SK-N-SH (cell line): Measurements from ENCODE around the gene CEP162.
"Not testable (repeated sequence)": the region's sequence is repeated elsewhere in the genome, so short reads cannot be mapped to it uniquely, and the experiment has no call there.

Experiments
- CTCF ChIP-seq: fragments of 200-600 bp; sonication (generic); IDR thresholded peaks from 2 replicates; pipeline ENCODE4 v1.6.1; 2017; ENCODE audit warnings: antibody characterized with exemption, mild to moderate bottlenecking, moderate library complexity
- EP300 ChIP-seq, 2 experiments: IDR thresholded peaks; 2 replicates each; pipeline versions ENCODE4 v1.4.0 to v1.6.1; 2012; ENCODE audit warnings: borderline replicate concordance in 1 of 2, low read depth in 1 of 2, low read length in 1 of 2
- NRF1 ChIP-seq: IDR thresholded peaks from 2 replicates; pipeline ENCODE4 v1.6.1; 2012; ENCODE audit warnings: low read depth, mild to moderate bottlenecking, low read length
- RCOR1 ChIP-seq: fragments of 150-350 bp; IDR thresholded peaks from 2 replicates; pipeline ENCODE4 v1.6.1; 2017; ENCODE audit warnings: antibody characterized with exemption, low read length
- REST ChIP-seq: IDR thresholded peaks from 2 replicates; pipeline ENCODE4 v1.6.1; 2012; ENCODE audit warnings: mild to moderate bottlenecking, low read depth, low read length, moderate library complexity
- SMC3 ChIP-seq: IDR thresholded peaks from 2 replicates; pipeline ENCODE4 v1.6.1; 2012; ENCODE audit warnings: low read depth, low read length, improper control_type of control experiment
- TAF1 ChIP-seq: IDR thresholded peaks from 2 replicates; pipeline ENCODE4 v1.6.1; 2012; ENCODE audit warnings: low read depth, mild to moderate bottlenecking, low read length, moderate library complexity, borderline replicate concordance

- TF ChIP-seq REST; CTCF; RCOR1; EP300 (IDR thresholded peaks at IDR 0.05; ENCODE audit: borderline replicate concordance in 1 of 2, low read depth in 1 of 2, low read length in 1 of 2); NRF1; TAF1; SMC3: not testable (repeated sequence)
Measured at GRCh38 chr6:84189356-84189755, 38.1 kb downstream of the CEP162 start.
